Heart right ventricle (tissue), 16 donors: ENCODE results near the gene TMEM259. TPM values are rescaled to one million over a fixed set of nuclear protein-coding genes. Genes with fewer than 3 reads are reported as not detected.
A peak's percentile ranks its signal among the peaks of the same experiment; 100 is the strongest.

ENCODE experiments used
- ATAC-seq, 8 donors: fragments of 200-7000 bp; cut with Tn5 transposase; one replicate each; pipeline ENCODE4 v1.9.1; 2020; ENCODE audit warnings: mild to moderate bottlenecking in 8 of 8, moderate library complexity in 8 of 8, moderate number of reproducible peaks in 1 of 8
- DNase-seq, 2 donors: peaks; one replicate each; pipeline ENCODE4 v3.0.0-alpha.2; 2020
- H3K27ac ChIP-seq, 10 donors: fragments of 200-600 bp; sonication (generic) in 2 of 10; one replicate each; pipeline versions ENCODE4 v1.5.0 to v1.8.0; 2020 to 2022; ENCODE audit warnings: mild to moderate bottlenecking in 3 of 10
- H3K27me3 ChIP-seq, 7 donors: fragments of 200-600 bp; one replicate each; pipeline ENCODE4 v1.8.0; 2021 to 2022; ENCODE audit warnings: mild to moderate bottlenecking in 2 of 7
- H3K36me3 ChIP-seq, 9 donors: fragments of 200-600 bp; sonication (generic) in 1 of 9; one replicate each; pipeline versions ENCODE4 v1.5.0 to v1.8.0; 2020 to 2022; ENCODE audit warnings: mild to moderate bottlenecking in 2 of 9
- H3K4me1 ChIP-seq, 9 donors: fragments of 200-600 bp; sonication (generic) in 1 of 9; one replicate each; pipeline versions ENCODE4 v1.5.0 to v1.8.0; 2020 to 2022; ENCODE audit warnings: mild to moderate bottlenecking in 4 of 9
- H3K4me3 ChIP-seq, 10 donors: fragments of 200-600 bp; sonication (generic) in 2 of 10; one replicate each; pipeline versions ENCODE4 v1.5.0 to v1.8.0; 2020 to 2022; ENCODE audit warnings: mild to moderate bottlenecking in 7 of 10, moderate library complexity in 2 of 10
- H3K9me3 ChIP-seq, 11 donors: fragments of 200-600 bp in 10 of 11; sonication (generic) in 2 of 11; one replicate each; pipeline versions ENCODE4 v1.5.0 to v1.8.0; 2013 to 2022; ENCODE audit warnings: mild to moderate bottlenecking in 2 of 11, control low read depth in 1 of 11, moderate library complexity in 1 of 11
- CTCF ChIP-seq, 9 donors: fragments of 200-600 bp; sonication (generic) in 2 of 9; IDR thresholded peaks; one replicate each; pipeline versions ENCODE4 v1.5.0 to v1.8.0; 2021 to 2022; ENCODE audit warnings: antibody characterized with exemption in 9 of 9, mild to moderate bottlenecking in 5 of 9, moderate library complexity in 1 of 9
- WGBS, 2 donors: extraction: QIAGEN DNeasy Blood & Tissue Kit; methylation state at CpG; one replicate each; pipeline ENCODE4 v1.1.7; 2013; ENCODE audit warnings: inconsistent platforms in 1 of 2; 5-methylcytosine and 5-hydroxymethylcytosine counted together
- intact Hi-C, 10 donors: fragments of 100-400 bp; cut with DNase I; formaldehyde crosslinking; loops; one replicate each; pipeline versions ENCODE4 v1.11.1 to v1.14.2; 2022
- polyA plus RNA-seq, 2 donors: library from polyadenylated mRNA; stranded (reverse); fragments of 200-250 nt; gene quantifications; one replicate each; pipeline ENCODE4 v1.2.3, GENCODE V29; 2013
- total RNA-seq, 10 donors: library from RNA; stranded (reverse); fragmentation: NEBNext Ultra II Directional in 3 of 10; extraction: Animal tissue kit (Norgen Biotek cat#: 25700) in 3 of 10; gene quantifications; one replicate each; pipeline versions ENCODE4 v1.2.1 to v1.2.4, GENCODE V29; 2021 to 2023
- donor health status: Arrhythmogenic right ventricular cardiomyopathy.
- donor health status: ischemic (EF 13 %, LVEDD 7.1; RV severe dilation, severe dysfunction).
- donor health status: healthy with polysubstance abuse.
- donor health status: DM: no; HTN: yes; CAD: no.
- donor health status: DM: no; HTN: no; CAD: no.
- donor health status: ischemic (EF 25% LVEDD 6.9; RV normal size, moderate dysfunction).
- donor health status: ischemic (EF 25% LVEDD 5.7; RV mildly dilated, moderate dysfunction).
- donor health status: healthy.
- donor health status: DM: yes; HTN: yes; CAD: no.
- donor health status: Ischemic cardiomyopathy.
- donor health status: ischemic (EF 35%, LVEDD 5.7; RV mildly dilated, moderate dysfunction).
- donor health status: nonischemic (EF 11% LVEDD 7.7; RV severe dilation, severe dysfunction).
- donor health status: DM: yes; HTN: yes; CAD: no.
- donor health status: PGD.
- donor health status: ischemic (EF 29% LVEDD 5.4; RV normal size, mild dysfunction).
- donor health status: nonischemic (EF 23%, LVEDD 6.1; RV moderate dilation, normal function).

TMEM259 gene
- total and polyA plus RNA-seq, 12 donors, result 94.3 to 289 (median 114) TPM

GRCh38 chr19:980133-980998 is 40.6 kb downstream of the TMEM259 start:
- Histone ChIP-seq H3K4me1 (peaks cover 4 to 35% (median 22%) of the 10 kb centered on the region in 9 donors), H3K9me3 (no peaks in the 10 kb centered on the region), H3K27me3 (no peaks in the 10 kb centered on the region), H3K4me3 (no peak overlapping the region), H3K36me3 (no peaks in the 10 kb centered on the region), H3K27ac (no peak overlapping the region)
- peak in 1 of 2 donors; percentile 44 for DNase-seq
- no peak for ATAC-seq
- 30 to 33% methylated on average over 32 of the region's 32 CpGs for WGBS, 2 donors
- no peak for TF ChIP-seq CTCF (IDR thresholded peaks at IDR 0.05)
- intact Hi-C loops, result loop anchor here in 7 of 10 donors (5.0 to 10.0 kb wide), 6 partner anchors 116 to 213 kb away; partner anchors contain the start of genes CFD (in 2 of the 7) and ELANE (in 1 of the 7)

GRCh38 chr19:979318-979741 is 41.6 kb downstream of the TMEM259 start:
- no peaks in the 10 kb centered on the region for H3K9me3 ChIP-seq
- no peak for TF ChIP-seq CTCF (IDR thresholded peaks at IDR 0.05)
- H3K4me3 ChIP-seq, result no peak overlapping the region
- H3K4me1 ChIP-seq, result peaks cover 4 to 26% (median 17%) of the 10 kb centered on the region in 9 donors
- no peak overlapping the region for H3K27ac ChIP-seq
- DNase-seq, result no peak
- intact Hi-C loops, result loop anchor here in 3 of 10 donors (5.0 to 10.0 kb wide), 2 partner anchors 212 to 215 kb away; no protein-coding TSS in a partner anchor
- H3K36me3 ChIP-seq, result no peaks in the 10 kb centered on the region
- H3K27me3 ChIP-seq, result no peaks in the 10 kb centered on the region
- 70 to 71% methylated on average over 19 of the region's 19 CpGs for WGBS, 2 donors
- no peak for ATAC-seq

GRCh38 chr19:977058-977464 is 43.9 kb downstream of the TMEM259 start:
- H3K4me1 ChIP-seq, result peaks cover 0 to 9% (median 0%) of the 10 kb centered on the region in 9 donors
- TF ChIP-seq CTCF (IDR thresholded peaks at IDR 0.05), result no peak
- H3K27me3 ChIP-seq, result no peaks in the 10 kb centered on the region
- H3K4me3 ChIP-seq, result no peak overlapping the region
- ATAC-seq (no peak), DNase-seq (no peak)
- no peak overlapping the region for H3K27ac ChIP-seq
- peaks cover 0 to 3% (median 0%) of the 10 kb centered on the region in 11 donors for H3K9me3 ChIP-seq
- 84 to 85% methylated on average over 24 of the region's 24 CpGs for WGBS, 2 donors
- intact Hi-C loops, result loop anchor here in 3 of 10 donors (5.0 to 10.0 kb wide), 2 partner anchors 210 to 212 kb away; no protein-coding TSS in a partner anchor
- H3K36me3 ChIP-seq, result peaks cover 0 to 6% (median 0%) of the 10 kb centered on the region in 9 donors

- Histone ChIP-seq H3K36me3 (peaks cover 0 to 12% (median 0%) of the 10 kb centered on the region in 9 donors), H3K27me3 (no peaks in the 10 kb centered on the region), H3K27ac (no peak overlapping the region), H3K4me1 (peaks cover 0 to 9% (median 0%) of the 10 kb centered on the region in 9 donors), H3K4me3 (no peak overlapping the region), H3K9me3 (peaks cover 0 to 8% (median 0%) of the 10 kb centered on the region in 11 donors)
- no peak for DNase-seq
- no peak for TF ChIP-seq CTCF (IDR thresholded peaks at IDR 0.05)
- WGBS, 2 donors, result 78 to 82% methylated on average over 10 of the region's 10 CpGs
- ATAC-seq, result no peak
- intact Hi-C loops, result loop anchor here in 3 of 10 donors (5.0 to 10.0 kb wide), 2 partner anchors 209 to 212 kb away; no protein-coding TSS in a partner anchor
Measured at GRCh38 chr19:976476-976875, 44.4 kb downstream of the TMEM259 start.
